ENCODE data around the gene SYNM.

Gene SYNM

DNA sequence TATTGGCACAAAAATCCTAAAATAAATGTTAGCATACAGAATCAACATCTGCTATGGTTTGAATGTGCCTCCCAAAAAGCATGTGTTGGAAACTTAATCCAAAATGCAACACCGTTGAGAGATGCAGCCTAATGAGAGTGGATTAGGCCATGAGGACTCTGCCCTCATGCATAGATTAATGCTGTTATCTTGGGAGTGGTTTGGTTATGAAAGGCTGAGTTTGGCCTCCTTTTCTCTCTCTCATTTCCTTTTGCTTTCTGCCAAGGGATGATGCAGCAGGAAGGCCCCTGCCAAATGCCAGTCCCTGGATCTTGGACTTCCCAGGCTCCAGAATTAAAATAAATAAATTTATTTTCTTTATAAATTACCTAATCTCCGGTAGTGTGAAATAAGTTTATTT, 49.4 kb downstream of the SYNM start:
- in situ Hi-C loops (cut with MboI; ENCODE audit: low pct_unique_long_range_greater_than_20kb, low sequenced_read_pairs, unreplicated experiment) = no loop called here
- no peak for DNase-seq (ENCODE audit: low spot score)
- TF ChIP-seq CTCF (IDR thresholded peaks at IDR 0.05; ENCODE audit: extremely low read depth, insufficient read depth, missing control alignments) = no peak

DNA sequence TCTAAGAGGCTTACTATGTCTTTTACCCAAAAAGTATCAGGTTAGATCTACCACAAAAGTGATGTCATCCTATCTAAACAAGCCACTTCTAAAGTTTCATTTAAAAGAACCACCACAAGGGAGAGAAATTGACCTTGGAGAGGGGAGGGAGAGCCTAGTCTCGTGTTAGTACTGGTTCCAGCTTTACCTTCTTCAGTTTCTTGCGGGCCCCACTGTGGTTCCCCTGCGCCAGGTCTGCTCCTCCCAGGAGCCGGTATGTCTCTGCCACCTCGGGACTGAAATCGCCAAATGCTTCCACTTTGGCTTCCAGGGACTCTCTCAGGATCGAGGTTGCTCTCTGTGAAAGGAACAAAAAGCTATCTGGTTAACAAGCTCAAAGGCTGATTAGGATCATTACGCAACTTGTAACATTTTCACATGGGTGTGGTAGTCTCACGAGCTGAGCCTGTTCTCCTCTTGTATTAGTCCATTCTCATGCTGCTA, 51.1 kb downstream of the SYNM start:
- no peak for DNase-seq (ENCODE audit: low spot score)

GRCh38 chr15:99157456-99157855, 52.6 kb downstream of the SYNM start:
- TF ChIP-seq CTCF (IDR thresholded peaks at IDR 0.05; ENCODE audit: extremely low read depth, insufficient read depth, missing control alignments) = no peak
- in situ Hi-C loops (cut with MboI; ENCODE audit: low pct_unique_long_range_greater_than_20kb, low sequenced_read_pairs, unreplicated experiment) = no loop called here
- DNase-seq (ENCODE audit: low spot score) = no peak

More for the DNA sequence above, 51.1 kb downstream of the SYNM start:
- in situ Hi-C loops (cut with MboI; ENCODE audit: low pct_unique_long_range_greater_than_20kb, low sequenced_read_pairs, unreplicated experiment) = no loop called here
- TF ChIP-seq CTCF (IDR thresholded peaks at IDR 0.05; ENCODE audit: extremely low read depth, insufficient read depth, missing control alignments) = no peak

DNA sequence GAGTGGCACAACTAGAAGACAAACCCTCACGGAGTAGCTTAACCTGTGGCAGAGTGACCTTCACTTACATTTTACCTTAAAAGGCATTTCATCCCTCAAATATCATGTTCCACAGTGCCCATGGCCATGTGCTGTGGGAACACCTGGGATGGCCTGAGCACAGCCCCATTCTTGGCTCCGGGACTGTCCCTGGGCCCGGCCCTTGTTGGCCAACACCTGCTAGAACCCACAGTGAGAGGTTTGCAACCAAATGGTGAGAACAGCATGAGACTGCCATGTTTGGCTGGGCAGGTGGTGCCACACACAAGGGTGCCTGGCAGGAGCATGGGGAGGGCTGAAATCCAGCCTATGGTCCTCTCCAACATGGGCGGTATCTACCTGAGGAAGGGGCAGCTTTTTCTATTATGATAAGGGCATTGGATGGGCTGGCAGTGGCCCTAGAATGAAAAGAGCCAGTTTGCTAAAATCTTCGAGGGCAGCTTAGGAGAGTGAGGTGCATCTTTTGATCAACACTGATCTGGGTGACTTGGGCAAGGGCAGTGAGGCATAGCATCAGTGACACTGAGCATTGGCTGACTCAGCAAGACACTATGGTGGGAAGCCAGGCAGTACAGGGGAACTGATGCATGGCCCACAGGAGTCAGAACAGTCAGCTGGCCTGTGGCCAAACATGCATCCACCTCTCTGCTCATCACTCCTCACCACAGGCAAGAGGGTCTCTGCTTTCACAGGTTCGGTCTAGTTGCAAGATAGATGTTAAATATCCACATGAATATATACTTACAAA, 53.9 kb downstream of the SYNM start:
- no peak for DNase-seq (ENCODE audit: low spot score)
- in situ Hi-C loops (cut with MboI; ENCODE audit: low pct_unique_long_range_greater_than_20kb, low sequenced_read_pairs, unreplicated experiment) = no loop called here
- no peak for TF ChIP-seq CTCF (IDR thresholded peaks at IDR 0.05; ENCODE audit: extremely low read depth, insufficient read depth, missing control alignments)

GRCh38 chr15:99163271-99164062, 58.6 kb downstream of the SYNM start:
- no peak for DNase-seq (ENCODE audit: low spot score)
- in situ Hi-C loops (cut with MboI; ENCODE audit: low pct_unique_long_range_greater_than_20kb, low sequenced_read_pairs, unreplicated experiment) = no loop called here
- no peak for TF ChIP-seq CTCF (IDR thresholded peaks at IDR 0.05; ENCODE audit: extremely low read depth, insufficient read depth, missing control alignments)

- no peak for TF ChIP-seq CTCF (IDR thresholded peaks at IDR 0.05; ENCODE audit: extremely low read depth, insufficient read depth, missing control alignments)
- DNase-seq (ENCODE audit: low spot score) = no peak
- in situ Hi-C loops (cut with MboI; ENCODE audit: low pct_unique_long_range_greater_than_20kb, low sequenced_read_pairs, unreplicated experiment) = no loop called here
Measured at GRCh38 chr15:99164119-99164518, 59.2 kb downstream of the SYNM start.

Data from GM13977 (cell line).